ENCODE data around the gene FAM228B.

FAM228B gene

DNA sequence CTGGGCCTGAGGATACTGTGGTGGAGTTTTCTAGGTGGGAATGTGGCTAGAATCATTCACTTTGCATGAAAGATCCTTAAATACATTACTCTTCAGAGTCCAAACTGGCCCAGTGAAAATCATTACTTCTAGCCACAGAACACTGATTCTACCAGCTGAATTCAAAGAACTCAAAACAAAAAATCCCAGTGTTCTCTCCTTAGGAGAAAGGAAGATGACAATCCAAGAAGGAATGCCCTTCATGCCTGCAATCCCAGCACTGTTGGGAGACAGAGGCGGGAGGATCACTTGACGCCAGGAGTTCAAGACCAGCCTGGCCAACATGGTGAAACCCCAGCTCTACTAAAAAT lies 86.8 kb downstream of the FAM228B start:
- Histone ChIP-seq H3K9me3 (ENCODE audit: control insufficient read depth, insufficient read depth, low read length) (no peaks in the 10 kb centered on the region), H3K36me3 (ENCODE audit: insufficient read depth, low read length) (no peaks in the 10 kb centered on the region; the same call in 1 of the 2 replicates), H3K9ac (ENCODE audit: low read depth, low read length) (no peak overlapping the region)

DNA sequence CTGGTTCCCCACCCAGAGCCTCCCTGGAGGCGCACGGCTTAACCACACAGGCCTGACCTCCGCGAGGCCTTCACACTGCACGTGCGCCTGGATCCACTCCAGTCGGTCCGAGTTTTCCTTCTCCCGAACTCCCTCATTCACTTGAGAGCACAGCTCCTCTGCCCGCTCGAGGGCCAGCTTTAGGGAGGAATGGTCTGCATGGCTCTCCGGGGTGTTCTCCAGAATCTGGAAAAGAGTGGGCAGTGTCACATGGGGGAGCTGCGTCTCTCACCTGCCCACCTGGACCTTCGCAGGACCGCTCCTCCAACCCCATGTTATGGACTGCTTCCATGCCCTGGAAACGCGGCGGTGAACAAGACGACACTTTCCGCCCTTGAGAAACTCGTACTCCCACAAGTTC lies 87.5 kb downstream of the FAM228B start:
- Histone ChIP-seq H3K4me1 (ENCODE audit: insufficient read depth, low read length) (no peaks in the 10 kb centered on the region), H3K9ac (ENCODE audit: low read depth, low read length) (no peak overlapping the region), H3K36me3 (ENCODE audit: insufficient read depth, low read length) (no peaks in the 10 kb centered on the region; the same call in 1 of the 2 replicates), H3K9me3 (ENCODE audit: control insufficient read depth, insufficient read depth, low read length) (no peaks in the 10 kb centered on the region)

More for the DNA sequence above, 86.8 kb downstream of the FAM228B start:
- H3K4me1 ChIP-seq (ENCODE audit: insufficient read depth, low read length), result no peaks in the 10 kb centered on the region

DNA sequence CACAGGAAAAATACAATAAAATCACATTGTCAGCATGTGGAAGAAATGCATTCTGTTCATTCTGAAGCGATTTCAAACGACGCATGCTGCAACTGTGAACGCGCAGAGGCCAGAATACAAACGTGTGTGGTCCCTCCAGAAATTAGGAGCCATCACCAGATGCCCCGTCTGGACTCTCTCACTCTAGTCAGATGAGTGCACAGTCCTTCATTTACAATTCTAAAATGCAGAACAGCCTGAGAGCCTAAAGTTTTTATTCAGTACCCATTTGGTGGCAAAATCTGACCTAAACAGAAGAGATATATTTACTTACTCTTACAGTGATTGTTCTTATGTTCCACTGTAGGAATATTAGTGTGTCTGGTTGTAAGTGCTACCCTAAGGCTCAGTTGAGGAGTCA lies 88.1 kb downstream of the FAM228B start:
- H3K9ac ChIP-seq (ENCODE audit: low read depth, low read length), result no peak overlapping the region
- H3K36me3 ChIP-seq (ENCODE audit: insufficient read depth, low read length), result no peaks in the 10 kb centered on the region; the same call in 1 of the 2 replicates
- no peaks in the 10 kb centered on the region for H3K9me3 ChIP-seq (ENCODE audit: control insufficient read depth, insufficient read depth, low read length)

DNA sequence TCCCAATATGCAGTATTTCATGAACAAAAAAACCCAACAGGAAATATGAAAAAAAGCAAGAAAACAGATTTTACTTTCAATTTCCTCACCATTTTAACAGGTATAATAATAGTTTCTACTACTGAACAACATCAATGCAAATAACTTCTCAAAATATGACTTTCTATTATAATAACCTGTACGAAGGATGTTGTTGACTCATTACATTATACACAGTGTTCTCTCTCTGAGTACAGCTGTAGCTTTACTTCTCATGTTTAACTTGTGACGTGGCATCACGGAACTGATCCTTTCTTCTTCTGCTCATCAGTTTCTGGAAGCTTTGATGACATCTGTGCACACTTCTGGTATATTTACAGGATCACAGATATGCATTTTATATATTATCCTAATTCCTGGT lies 91.6 kb downstream of the FAM228B start:
- Histone ChIP-seq H3K9ac (ENCODE audit: low read depth, low read length) (no peak overlapping the region), H3K4me1 (ENCODE audit: insufficient read depth, low read length) (no peaks in the 10 kb centered on the region), H3K36me3 (ENCODE audit: insufficient read depth, low read length) (no peaks in the 10 kb centered on the region; the same call in 1 of the 2 replicates), H3K9me3 (ENCODE audit: control insufficient read depth, insufficient read depth, low read length) (no peaks in the 10 kb centered on the region)

More for the DNA sequence above, 88.1 kb downstream of the FAM228B start:
- no peaks in the 10 kb centered on the region for H3K4me1 ChIP-seq (ENCODE audit: insufficient read depth, low read length)

Measured in ES-I3 (cell line).